HL-60 (cell line): ENCODE data around the gene ZP4.

Experiments
- DNase-seq, 2 experiments: peaks; one replicate each; pipeline ENCODE4 v3.0.0-alpha.2; 2010 to 2020; ENCODE audit warnings: low read depth in 1 of 2, low spot score in 1 of 2
- H3K27ac ChIP-seq: fragments of 250-450 bp; sonication (Bioruptor Pico); replicated peaks from 2 replicates; pipeline ENCODE4 v1.5.1; 2020; ENCODE audit warnings: mild to moderate bottlenecking, moderate library complexity
- H3K27me3 ChIP-seq: fragments of 250-450 bp; sonication (Bioruptor Pico); 2 replicates; pipeline ENCODE4 v1.5.1; 2021; ENCODE audit warnings: mild to moderate bottlenecking, moderate library complexity; ENCODE audit not compliant: insufficient read depth, poor library complexity, severe bottlenecking
- H3K4me3 ChIP-seq: replicated peaks from 2 replicates; pipeline ENCODE4 v1.5.1; 2011; ENCODE audit warnings: mild to moderate bottlenecking, control low read depth, low read length; ENCODE audit not compliant: insufficient read depth
- CTCF ChIP-seq: IDR thresholded peaks from one replicate; pipeline ENCODE4 v1.5.1; 2011; ENCODE audit warnings: low read length, control low read depth, inconsistent platforms; ENCODE audit not compliant: insufficient read depth
- GABPA ChIP-seq: IDR thresholded peaks from 2 replicates; pipeline ENCODE4 v1.6.1; 2012; ENCODE audit warnings: low read depth
- POLR2AphosphoS5 ChIP-seq: IDR thresholded peaks from 2 replicates; pipeline ENCODE4 v1.6.1; 2012; ENCODE audit warnings: low read depth
- SPI1 ChIP-seq: IDR thresholded peaks from 2 replicates; pipeline ENCODE4 v1.6.1; 2012; ENCODE audit warnings: low read depth, mild to moderate bottlenecking, borderline replicate concordance
- TF ChIP-seq, protein P1 (sequence below): IDR thresholded peaks from 2 replicates; pipeline ENCODE4 v1.6.1; 2012; ENCODE audit warnings: low read depth; ENCODE audit not compliant: insufficient replicate concordance

Gene ZP4

GRCh38 chr1:237910834-237911233 lies 20.1 kb upstream of the ZP4 start:
- Histone ChIP-seq H3K27ac (no peak overlapping the region), H3K4me3 (no peak overlapping the region), H3K27me3 (no peaks in the 10 kb centered on the region)
- no peak for DNase-seq
- no peak for TF ChIP-seq POLR2AphosphoS5
- TF ChIP-seq GABPA, result no peak

DNA sequence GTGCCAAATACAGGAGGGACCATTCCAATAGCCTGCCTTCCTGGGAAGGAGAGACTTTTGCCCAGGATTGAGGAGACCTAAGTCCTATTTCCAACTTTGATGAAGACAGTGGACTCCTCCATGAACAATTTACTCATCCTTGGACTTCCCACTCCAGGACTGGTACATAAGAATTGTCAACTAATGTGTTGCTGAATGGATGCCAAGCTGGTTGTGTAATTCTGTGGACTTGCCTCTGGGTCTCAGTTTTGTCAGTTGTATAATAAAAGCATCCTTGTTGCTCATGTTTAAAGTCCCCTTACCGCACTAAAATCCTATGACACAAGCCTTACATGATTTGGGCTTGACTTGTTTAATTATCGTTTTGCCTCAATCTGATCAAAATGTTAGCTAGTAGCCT lies 13.2 kb upstream of the ZP4 start:
- no peak for DNase-seq
- Histone ChIP-seq H3K27me3 (no peaks in the 10 kb centered on the region), H3K4me3 (no peak overlapping the region), H3K27ac (no peak overlapping the region)
- TF ChIP-seq SPI1, result no peak
- no peak for TF ChIP-seq POLR2AphosphoS5
- TF ChIP-seq, protein P1, sequence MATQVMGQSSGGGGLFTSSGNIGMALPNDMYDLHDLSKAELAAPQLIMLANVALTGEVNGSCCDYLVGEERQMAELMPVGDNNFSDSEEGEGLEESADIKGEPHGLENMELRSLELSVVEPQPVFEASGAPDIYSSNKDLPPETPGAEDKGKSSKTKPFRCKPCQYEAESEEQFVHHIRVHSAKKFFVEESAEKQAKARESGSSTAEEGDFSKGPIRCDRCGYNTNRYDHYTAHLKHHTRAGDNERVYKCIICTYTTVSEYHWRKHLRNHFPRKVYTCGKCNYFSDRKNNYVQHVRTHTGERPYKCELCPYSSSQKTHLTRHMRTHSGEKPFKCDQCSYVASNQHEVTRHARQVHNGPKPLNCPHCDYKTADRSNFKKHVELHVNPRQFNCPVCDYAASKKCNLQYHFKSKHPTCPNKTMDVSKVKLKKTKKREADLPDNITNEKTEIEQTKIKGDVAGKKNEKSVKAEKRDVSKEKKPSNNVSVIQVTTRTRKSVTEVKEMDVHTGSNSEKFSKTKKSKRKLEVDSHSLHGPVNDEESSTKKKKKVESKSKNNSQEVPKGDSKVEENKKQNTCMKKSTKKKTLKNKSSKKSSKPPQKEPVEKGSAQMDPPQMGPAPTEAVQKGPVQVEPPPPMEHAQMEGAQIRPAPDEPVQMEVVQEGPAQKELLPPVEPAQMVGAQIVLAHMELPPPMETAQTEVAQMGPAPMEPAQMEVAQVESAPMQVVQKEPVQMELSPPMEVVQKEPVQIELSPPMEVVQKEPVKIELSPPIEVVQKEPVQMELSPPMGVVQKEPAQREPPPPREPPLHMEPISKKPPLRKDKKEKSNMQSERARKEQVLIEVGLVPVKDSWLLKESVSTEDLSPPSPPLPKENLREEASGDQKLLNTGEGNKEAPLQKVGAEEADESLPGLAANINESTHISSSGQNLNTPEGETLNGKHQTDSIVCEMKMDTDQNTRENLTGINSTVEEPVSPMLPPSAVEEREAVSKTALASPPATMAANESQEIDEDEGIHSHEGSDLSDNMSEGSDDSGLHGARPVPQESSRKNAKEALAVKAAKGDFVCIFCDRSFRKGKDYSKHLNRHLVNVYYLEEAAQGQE, result no peak
- no peak for TF ChIP-seq GABPA
- TF ChIP-seq CTCF, result no peak

DNA sequence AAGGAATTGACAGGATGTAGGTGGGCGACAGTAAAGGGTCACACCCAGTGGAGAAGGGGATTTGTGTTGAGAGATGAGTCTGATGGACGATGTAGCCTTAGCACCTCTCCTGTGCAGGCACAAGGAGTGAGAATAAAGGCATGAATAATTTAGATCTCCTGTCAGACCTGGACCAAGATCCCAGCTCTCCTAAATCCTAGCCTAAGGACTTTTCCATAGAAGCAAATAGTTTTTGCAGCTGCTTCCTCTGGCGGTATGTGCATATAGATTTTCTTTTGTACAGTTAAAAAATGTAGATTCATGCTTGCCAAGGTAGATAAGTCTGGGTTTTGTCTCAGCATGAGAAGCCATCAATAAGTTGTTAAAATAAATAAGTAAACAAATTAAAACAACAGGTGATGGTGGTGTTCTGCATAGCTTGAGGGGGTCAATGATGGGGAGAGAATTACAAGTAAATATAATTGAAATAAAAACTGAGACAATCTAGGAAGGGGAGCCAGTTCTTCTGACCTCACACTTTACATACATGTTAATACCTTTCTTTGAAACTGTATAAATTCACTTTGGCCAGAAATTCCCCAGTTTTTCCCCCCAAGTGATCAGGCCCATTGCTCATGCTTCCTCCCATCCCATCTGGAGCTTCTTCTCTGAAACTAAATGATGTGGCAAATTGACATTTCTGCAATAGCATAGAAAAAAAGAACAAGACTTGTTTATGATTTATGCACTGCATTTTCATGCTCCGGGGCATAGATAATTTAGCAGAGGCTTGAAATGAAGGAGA lies 12.4 kb upstream of the ZP4 start:
- TF ChIP-seq, protein P1, result no peak
- TF ChIP-seq POLR2AphosphoS5 (no peak), CTCF (no peak), SPI1 (no peak), GABPA (no peak)
- no peak for DNase-seq

DNA sequence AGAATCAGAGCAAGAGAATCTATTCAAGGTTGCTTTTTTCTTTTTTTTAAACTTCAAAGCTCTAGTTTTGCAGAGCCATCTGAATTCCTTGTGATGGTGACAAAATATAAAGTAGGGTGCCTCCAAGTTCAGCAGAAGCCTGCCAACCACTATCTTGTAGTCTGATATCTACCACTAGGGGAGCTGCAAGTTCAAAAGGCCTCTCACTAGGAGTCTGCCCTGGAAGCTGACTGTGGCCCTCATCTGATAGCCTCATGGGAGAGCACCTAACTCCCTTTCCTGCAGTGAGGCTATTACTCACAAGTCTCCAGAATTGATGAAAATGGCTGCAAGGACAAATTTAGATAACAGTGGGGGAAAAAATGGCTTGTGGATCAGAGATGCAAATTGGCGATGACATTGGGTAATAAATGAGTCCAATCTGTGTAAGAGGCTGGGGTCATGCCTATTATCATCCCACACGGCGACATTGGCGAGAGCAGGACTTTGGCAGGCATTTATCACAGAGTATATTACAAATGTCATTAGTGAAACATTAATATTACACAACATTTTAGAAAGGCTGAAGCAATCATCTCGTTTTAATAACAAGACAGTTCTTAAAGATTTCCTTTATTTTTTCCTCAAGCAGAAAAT lies 10.7 kb upstream of the ZP4 start:
- Histone ChIP-seq H3K4me3 (no peak overlapping the region), H3K27me3 (no peaks in the 10 kb centered on the region), H3K27ac (no peak overlapping the region)
- DNase-seq, result peak in 1 of 2 experiments; percentile 15
- TF ChIP-seq CTCF, result peak; percentile 19
- TF ChIP-seq POLR2AphosphoS5, result no peak

More for the DNA sequence above, 12.4 kb upstream of the ZP4 start:
- Histone ChIP-seq H3K4me3 (no peak overlapping the region), H3K27ac (no peak overlapping the region), H3K27me3 (no peaks in the 10 kb centered on the region)
